HEK293T (cell line): ENCODE results near the gene TNFRSF18.

Source experiments
- ARNT ChIP-seq: fragments of 450-650 bp; IDR thresholded peaks from 2 replicates; pipeline ENCODE4 v1.6.1; 2017; ENCODE audit warnings: mild to moderate bottlenecking
- BHLHE40 ChIP-seq: fragments of 450-650 bp; IDR thresholded peaks from 2 replicates; pipeline ENCODE4 v1.6.1; 2016; ENCODE audit warnings: mild to moderate bottlenecking, moderate library complexity, borderline replicate concordance
- ELF4 ChIP-seq: fragments of 450-650 bp; IDR thresholded peaks from 2 replicates; pipeline ENCODE4 v1.6.1; 2017; ENCODE audit warnings: antibody characterized with exemption
- FOXA1 ChIP-seq: fragments of 450-650 bp; IDR thresholded peaks from 2 replicates; pipeline ENCODE4 v1.6.1; 2016; ENCODE audit warnings: mild to moderate bottlenecking
- FOXK2 ChIP-seq: fragments of 450-650 bp; IDR thresholded peaks from 2 replicates; pipeline ENCODE4 v1.6.1; 2016; ENCODE audit warnings: mild to moderate bottlenecking
- FOXM1 ChIP-seq: fragments of 450-650 bp; IDR thresholded peaks from 2 replicates; pipeline ENCODE4 v1.6.1; 2017; ENCODE audit warnings: mild to moderate bottlenecking, borderline replicate concordance
- HDGF ChIP-seq: fragments of 450-650 bp; IDR thresholded peaks from 2 replicates; pipeline ENCODE4 v1.6.1; 2017; ENCODE audit warnings: antibody characterized with exemption, borderline replicate concordance
- L3MBTL2 ChIP-seq: fragments of 450-650 bp; conservative IDR thresholded peaks from 2 replicates; pipeline ENCODE4 v1.6.1; 2016; ENCODE audit warnings: mild to moderate bottlenecking
- SP1 ChIP-seq: fragments of 450-650 bp; IDR thresholded peaks from 2 replicates; pipeline ENCODE4 v1.6.1; 2017
- SUZ12 ChIP-seq: fragments of 450-650 bp; IDR thresholded peaks from 2 replicates; pipeline ENCODE4 v1.6.1; 2016; ENCODE audit warnings: mild to moderate bottlenecking
- TARDBP ChIP-seq: fragments of 450-650 bp; IDR thresholded peaks from 2 replicates; pipeline ENCODE4 v1.6.1; 2016
- ZNF384 ChIP-seq: fragments of 450-650 bp; IDR thresholded peaks from 2 replicates; pipeline ENCODE4 v1.6.1; 2016
- TF ChIP-seq, protein P1 (sequence below): fragments of 450-650 bp; IDR thresholded peaks from 2 replicates; pipeline ENCODE4 v1.6.1; 2016

DNA sequence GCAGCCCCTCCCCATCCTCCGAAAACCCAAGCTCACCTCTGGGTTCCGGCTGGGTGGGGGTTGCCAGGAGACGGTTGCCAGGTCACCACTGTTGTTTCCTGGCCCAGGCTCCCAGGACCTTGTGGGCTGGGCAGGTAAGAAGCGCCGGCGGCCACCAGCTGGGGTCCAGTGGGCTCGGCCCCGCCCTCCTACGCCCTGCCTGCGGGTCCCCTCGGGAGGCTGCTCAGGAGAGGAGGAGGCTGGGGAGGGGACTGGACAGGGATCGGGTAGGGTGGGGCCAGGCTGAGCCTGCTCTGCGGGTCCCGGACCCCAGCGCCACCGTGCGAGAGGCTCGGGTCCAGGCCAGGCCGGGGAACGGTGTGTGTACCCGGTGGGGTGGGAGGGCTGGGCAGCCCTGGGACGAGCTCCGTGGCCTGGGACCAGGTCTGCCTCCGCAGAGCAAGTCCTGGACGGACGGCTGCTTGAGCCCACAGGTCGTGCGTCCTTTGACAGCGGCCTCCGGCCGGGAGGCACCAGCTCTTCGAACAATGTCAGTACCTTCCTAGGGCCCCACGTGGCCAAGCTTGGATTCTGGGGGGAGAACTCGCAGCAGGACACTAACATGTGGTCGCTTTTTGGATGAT lies 32.5 kb downstream of the TNFRSF18 start, which contains the start of gene TTLL10:
- TF ChIP-seq TARDBP (no peak), L3MBTL2 (no peak), HDGF (no peak), ZNF384 (no peak), SP1 (no peak), FOXA1 (no peak), ELF4 (no peak), FOXM1 (no peak), SUZ12 (no peak), ARNT (no peak), BHLHE40 (no peak), FOXK2 (no peak)
- TF ChIP-seq, protein P1, sequence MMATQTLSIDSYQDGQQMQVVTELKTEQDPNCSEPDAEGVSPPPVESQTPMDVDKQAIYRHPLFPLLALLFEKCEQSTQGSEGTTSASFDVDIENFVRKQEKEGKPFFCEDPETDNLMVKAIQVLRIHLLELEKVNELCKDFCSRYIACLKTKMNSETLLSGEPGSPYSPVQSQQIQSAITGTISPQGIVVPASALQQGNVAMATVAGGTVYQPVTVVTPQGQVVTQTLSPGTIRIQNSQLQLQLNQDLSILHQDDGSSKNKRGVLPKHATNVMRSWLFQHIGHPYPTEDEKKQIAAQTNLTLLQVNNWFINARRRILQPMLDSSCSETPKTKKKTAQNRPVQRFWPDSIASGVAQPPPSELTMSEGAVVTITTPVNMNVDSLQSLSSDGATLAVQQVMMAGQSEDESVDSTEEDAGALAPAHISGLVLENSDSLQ, result no peak
